CMK (cell line): Measurements from ENCODE around the gene TFEB.

Experiments used
- DNase-seq: peaks from one replicate; pipeline ENCODE4 v3.0.0-alpha.2; 2010; ENCODE audit warnings: low read depth

The TFEB gene

GRCh38 chr6:41722969-41723529, 12.4 kb downstream of the TFEB start:
- DNase-seq: no peak

- DNase-seq: no peak
Observed at GRCh38 chr6:41721414-41721813, 14.0 kb downstream of the TFEB start.

DNA sequence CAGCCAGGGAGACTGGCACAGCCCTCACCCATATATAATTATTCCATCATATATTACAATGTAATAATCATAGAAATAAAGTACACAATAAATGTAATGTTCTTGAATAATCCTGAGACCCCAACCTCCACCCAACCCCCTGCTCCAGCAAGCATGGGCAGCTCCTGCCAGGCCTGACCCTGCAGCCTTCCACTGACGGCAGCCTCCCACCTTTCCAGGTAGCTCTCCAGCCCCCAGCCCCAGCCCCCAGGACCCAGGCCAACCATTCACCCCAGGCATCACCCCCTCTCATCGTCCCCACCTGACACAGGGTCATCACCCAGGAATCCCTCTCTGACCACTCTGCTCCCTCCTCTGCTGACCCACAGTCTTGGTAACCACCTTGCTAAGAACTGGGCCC, 14.6 kb downstream of the TFEB start:
- DNase-seq: no peak

- DNase-seq: no peak
Observed at GRCh38 chr6:41720262-41720620, 15.2 kb downstream of the TFEB start.

DNA sequence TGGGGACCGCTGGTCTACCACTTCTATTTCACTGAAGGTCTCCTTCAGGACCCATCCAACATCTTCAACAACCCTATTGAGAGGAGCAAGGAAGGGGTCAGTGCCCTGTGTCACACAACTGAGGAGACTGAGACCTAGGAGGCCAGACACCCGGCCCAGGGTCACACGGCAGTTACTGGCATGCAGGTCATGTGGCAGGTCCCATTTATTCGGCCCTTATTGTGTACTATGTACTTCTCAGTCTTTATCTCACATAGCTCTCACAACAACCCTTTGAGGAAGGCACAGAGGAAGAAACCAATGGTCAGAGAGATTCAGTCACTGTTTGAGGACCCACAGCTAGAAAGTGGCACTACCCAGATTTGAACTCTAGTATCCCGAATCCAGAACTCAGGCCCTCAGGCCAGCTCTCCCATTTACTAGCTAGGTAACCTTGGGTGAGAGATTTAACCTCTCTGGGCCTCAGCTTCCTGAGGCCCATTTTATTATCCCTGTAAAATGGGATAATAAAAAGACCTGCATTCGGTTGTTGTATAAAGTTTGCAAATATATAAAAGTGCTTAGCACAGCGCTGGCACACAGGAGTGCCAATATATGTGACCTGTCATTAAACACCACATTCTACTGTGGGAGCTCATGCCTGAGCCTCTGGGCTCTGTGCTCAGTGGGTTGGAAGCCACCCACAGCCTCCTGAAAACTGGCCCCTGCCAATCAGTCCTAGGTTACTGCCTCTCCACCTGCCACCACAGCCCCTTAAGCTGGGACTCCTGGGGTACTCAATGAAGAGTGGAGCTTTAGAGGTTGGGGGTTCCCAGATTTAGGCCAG, 15.8 kb downstream of the TFEB start:
- no peak for DNase-seq

DNA sequence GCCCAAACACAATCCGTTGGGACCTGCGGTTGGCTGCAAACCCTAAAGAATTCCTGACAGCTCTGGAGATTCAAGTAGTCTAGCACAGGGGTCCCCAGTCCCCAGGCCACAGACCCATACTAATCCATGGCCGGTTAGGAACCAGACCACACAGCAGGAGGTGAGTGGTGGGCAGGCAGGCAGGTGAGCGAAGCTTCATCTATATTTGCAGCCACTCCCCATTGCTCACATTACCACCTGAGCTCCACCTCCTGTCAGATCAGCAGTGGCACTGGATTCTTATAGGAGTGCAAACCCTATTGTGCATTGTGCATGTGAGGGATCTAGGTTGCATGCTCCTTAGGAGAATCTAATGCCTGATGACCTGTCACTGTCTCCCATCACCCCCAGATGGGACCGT, 16.6 kb downstream of the TFEB start:
- DNase-seq: no peak

DNA sequence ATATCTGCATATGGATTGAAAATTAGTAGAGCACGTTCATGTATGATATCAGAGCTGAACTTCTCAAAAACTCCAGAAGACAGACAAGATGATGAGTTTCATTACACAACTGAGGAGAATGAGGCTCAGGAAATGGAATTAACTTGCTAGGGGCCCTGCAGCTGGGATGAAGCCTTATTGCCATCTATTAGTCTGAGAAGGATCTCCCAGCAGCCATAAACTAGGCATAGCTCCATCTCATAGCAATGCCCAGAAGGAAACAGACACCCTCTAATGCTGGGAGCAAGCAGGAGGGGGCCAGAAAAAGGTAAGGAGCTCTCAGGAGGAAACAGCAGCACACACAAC, 18.0 kb downstream of the TFEB start:
- DNase-seq: no peak

GRCh38 chr6:41716516-41717391, 18.7 kb downstream of the TFEB start:
- DNase-seq: no peak

- no peak for DNase-seq
Observed at GRCh38 chr6:41715795-41716515, 19.5 kb downstream of the TFEB start.

DNA sequence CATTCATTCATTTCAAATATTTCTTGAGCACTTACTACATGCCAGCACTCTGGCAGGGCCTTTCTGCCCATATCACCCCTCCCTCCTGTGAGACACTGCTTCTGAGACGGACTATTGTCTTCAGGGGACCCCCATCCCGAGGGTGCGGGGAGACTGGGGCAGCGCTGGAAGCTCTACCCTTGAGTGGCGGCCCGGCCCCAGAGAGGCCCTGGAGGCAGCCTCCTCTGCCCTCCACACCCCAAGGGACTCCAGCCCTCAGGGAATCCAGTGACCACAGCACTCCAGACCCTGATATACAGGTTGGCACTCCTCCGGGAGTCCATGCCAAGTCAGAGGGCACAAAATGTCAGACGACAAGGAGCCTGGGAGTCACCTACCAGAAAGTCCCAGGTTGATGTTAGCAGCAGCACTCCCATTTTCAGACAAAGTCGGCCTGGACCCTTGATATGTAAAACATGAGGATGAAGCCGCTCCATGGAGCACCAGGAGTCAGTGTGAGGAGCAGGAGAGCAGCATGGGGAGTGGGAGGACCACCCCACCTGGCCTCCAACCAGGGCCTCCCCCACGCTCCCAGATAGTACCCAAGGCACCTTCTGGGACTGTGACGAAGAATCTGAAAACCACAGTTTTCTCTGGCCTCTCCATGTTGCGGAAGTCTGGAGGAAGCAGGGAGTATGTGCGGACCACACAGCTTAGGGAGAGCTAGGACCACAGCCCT, 20.7 kb downstream of the TFEB start:
- no peak for DNase-seq

DNA sequence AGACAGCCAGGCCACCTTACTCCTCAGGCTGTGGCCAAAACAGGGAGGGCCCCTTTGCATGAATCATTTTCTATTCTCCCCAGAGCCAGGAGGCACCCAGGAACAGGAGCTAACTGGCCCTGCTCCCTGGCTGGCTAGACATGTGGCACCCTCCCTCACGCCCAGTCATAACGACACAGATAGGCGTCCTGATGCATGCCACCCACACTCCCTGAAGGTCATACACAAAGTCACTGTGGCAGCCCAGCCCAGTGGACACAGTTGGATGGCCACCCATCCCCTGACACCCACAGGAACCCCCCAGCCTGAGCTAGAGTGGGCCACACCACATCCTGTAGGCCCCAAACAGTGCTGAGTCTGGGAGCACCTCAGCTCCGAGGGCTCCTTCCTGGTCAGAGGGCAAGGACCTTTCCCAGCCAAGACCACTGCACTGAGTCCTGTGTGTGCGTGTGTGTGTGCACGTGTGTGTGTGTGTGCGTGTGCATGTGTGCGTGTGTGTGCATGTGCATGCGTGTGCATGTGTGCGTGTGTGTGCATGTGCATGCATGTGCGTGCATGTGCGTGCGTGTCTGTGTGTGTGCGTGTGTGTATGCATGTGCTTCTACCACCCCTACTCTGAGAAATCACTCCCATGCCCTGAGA, 21.6 kb downstream of the TFEB start:
- DNase-seq: no peak

- DNase-seq: no peak
Observed at GRCh38 chr6:41713159-41713649, 22.2 kb downstream of the TFEB start.

DNA sequence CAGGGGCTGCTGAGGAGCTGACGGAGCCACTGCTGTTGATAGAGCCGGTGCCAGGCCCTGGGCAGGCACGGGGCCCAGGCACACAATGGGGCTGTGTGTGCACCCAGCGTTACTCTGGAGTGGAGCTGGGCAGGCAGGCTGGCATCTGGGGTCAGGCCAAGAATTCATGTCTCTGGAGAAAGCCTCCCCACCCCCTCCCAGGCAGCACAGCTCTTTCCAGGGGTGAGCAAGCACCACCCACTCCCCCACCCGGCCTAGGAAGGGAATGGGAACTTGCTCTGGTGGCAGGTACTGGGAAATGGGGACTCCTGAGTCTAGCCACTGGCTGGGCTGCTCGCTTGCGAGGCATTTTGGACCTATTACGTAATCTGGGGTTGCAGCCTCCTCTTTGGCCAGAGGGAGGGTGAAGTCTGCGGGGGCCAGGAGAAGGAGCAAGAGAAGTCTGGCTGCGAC, 22.7 kb downstream of the TFEB start:
- DNase-seq: no peak

- DNase-seq: no peak
Observed at GRCh38 chr6:41711323-41712038, 23.9 kb downstream of the TFEB start.

DNA sequence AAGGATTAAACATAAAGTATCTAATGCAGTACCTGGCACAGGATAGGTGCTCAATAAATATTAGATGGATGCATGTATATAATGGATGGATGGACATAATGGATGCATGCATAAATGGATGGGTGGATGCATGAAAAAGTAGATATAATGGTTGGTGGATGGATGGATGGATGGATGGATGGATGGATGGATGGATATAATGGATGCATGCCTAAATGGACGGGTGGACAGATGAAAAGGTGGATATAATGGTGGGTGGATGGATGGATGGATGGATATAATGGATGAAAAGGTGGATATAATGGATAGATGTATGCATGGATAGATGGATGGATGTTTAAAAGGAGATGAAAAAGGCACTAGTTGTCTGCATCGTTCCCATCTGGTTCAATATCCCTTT, 26.0 kb downstream of the TFEB start:
- DNase-seq: no peak

GRCh38 chr6:41708856-41709255, 26.6 kb downstream of the TFEB start:
- DNase-seq: no peak

DNA sequence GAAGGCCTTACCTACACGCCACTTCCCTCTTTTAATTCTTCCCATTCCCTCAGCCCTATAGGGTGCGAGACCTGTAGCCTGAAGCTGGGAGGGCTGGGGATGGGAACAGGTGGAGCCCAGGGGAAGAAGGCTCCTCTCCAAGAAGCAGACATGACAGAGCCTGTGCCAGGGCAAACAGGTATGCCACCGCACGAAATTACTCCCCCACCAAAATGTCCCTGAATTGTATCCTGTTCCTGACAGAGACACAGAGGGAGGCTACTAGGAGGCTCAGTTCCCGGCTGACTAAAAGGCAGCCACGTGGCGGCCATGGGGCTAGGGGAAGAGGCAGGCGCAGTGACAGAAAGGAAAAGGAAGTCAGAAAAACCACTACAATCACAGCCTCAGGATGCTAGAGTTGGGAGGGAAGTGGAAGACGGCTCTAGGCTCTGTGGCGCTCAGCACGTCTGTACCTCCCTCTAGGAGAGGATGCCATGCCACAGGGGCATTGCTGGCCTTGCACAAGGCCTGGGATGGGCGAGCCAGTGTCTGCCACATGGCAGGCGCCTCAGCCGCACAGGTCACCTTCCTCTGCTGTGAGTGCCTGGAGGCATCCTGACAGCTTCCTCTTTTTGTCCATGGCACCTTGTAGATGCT, 27.7 kb downstream of the TFEB start:
- DNase-seq: no peak

GRCh38 chr6:41706876-41707564, 28.4 kb downstream of the TFEB start:
- no peak for DNase-seq
